ENCODE data around the gene ZDHHC17. TPM values are rescaled to one million over a fixed set of nuclear protein-coding genes. Genes with fewer than 3 reads are reported as not detected.

ZDHHC17 gene
- total and polyA plus RNA-seq, 5 experiments from 2014 or later, result 10.1 to 68.0 (median 11.5) TPM

GRCh38 chr12:76799362-76799761 is 35.4 kb downstream of the ZDHHC17 start:
- Mint-ChIP-seq H3K27me3 (no peaks in the 10 kb centered on the region), H3K27ac (peak overlapping the region in 1 of 10 donors; percentile 27), H3K9me3 (peaks cover 0 to 14% (median 9%) of the 10 kb centered on the region in 9 donors), H3K4me3 (no peak overlapping the region), H3K36me3 (peaks cover 34 to 71% (median 45%) of the 10 kb centered on the region in 3 donors), H3K4me1 (peaks cover 19 to 30% (median 21%) of the 10 kb centered on the region in 4 donors)
- DNase-seq (no peak), ATAC-seq (no peak)
- POLR2A ChIA-PET, result no interaction called here

- DNase-seq (no peak), ATAC-seq (no peak)
- Mint-ChIP-seq H3K4me1 (peaks cover 7 to 23% (median 13%) of the 10 kb centered on the region in 4 donors), H3K27ac (no peak overlapping the region), H3K36me3 (peaks cover 34 to 88% (median 50%) of the 10 kb centered on the region in 3 donors), H3K9me3 (peaks cover 0 to 14% (median 9%) of the 10 kb centered on the region in 9 donors), H3K27me3 (no peaks in the 10 kb centered on the region), H3K4me3 (no peak overlapping the region)
- POLR2A ChIA-PET, result no interaction called here
Measured at GRCh38 chr12:76802060-76802459, 38.1 kb downstream of the ZDHHC17 start.

GRCh38 chr12:76804435-76804976 is 40.6 kb downstream of the ZDHHC17 start:
- Mint-ChIP-seq H3K4me3 (no peak overlapping the region), H3K27me3 (no peaks in the 10 kb centered on the region), H3K9me3 (peaks cover 0 to 14% (median 9%) of the 10 kb centered on the region in 9 donors), H3K36me3 (peaks cover 21 to 80% (median 38%) of the 10 kb centered on the region in 3 donors), H3K4me1 (peaks cover 7 to 14% (median 9%) of the 10 kb centered on the region in 4 donors), H3K27ac (peak overlapping the region in 1 of 10 donors; percentile 50)
- ATAC-seq (no peak), DNase-seq (no peak)
- POLR2A ChIA-PET, result no interaction called here

- Mint-ChIP-seq H3K4me3 (no peak overlapping the region), H3K27ac (no peak overlapping the region), H3K9me3 (no peaks in the 10 kb centered on the region), H3K27me3 (no peaks in the 10 kb centered on the region), H3K36me3 (peaks cover 4 to 78% (median 16%) of the 10 kb centered on the region in 3 donors), H3K4me1 (peaks cover 0 to 3% (median 0%) of the 10 kb centered on the region in 4 donors)
- POLR2A ChIA-PET, result no interaction called here
- DNase-seq (no peak), ATAC-seq (no peak)
Measured at GRCh38 chr12:76810671-76811419, 46.9 kb downstream of the ZDHHC17 start.

GRCh38 chr12:76811976-76812375 is 48.1 kb downstream of the ZDHHC17 start:
- POLR2A ChIA-PET, result no interaction called here
- DNase-seq, result no peak
- Mint-ChIP-seq H3K4me1 (peaks cover 0 to 3% (median 0%) of the 10 kb centered on the region in 4 donors), H3K27ac (no peak overlapping the region), H3K36me3 (peaks cover 4 to 74% (median 15%) of the 10 kb centered on the region in 3 donors), H3K4me3 (no peak overlapping the region), H3K27me3 (no peaks in the 10 kb centered on the region), H3K9me3 (no peaks in the 10 kb centered on the region)
- ATAC-seq, result no peak

- Mint-ChIP-seq H3K9me3 (no peaks in the 10 kb centered on the region), H3K27me3 (no peaks in the 10 kb centered on the region), H3K36me3 (peaks cover 4 to 70% (median 14%) of the 10 kb centered on the region in 3 donors), H3K4me3 (no peak overlapping the region), H3K4me1 (peaks cover 0 to 3% (median 0%) of the 10 kb centered on the region in 4 donors), H3K27ac (peak overlapping the region in 1 of 10 donors; percentile 53)
- ATAC-seq, result no peak
- POLR2A ChIA-PET, result no interaction called here
- no peak for DNase-seq
Measured at GRCh38 chr12:76813265-76813664, 49.4 kb downstream of the ZDHHC17 start.

GRCh38 chr12:76813972-76814371 is 50.1 kb downstream of the ZDHHC17 start:
- Mint-ChIP-seq H3K36me3 (peaks cover 4 to 74% (median 14%) of the 10 kb centered on the region in 3 donors), H3K27me3 (no peaks in the 10 kb centered on the region), H3K9me3 (no peaks in the 10 kb centered on the region), H3K4me1 (peaks cover 0 to 6% (median 0%) of the 10 kb centered on the region in 4 donors), H3K4me3 (no peak overlapping the region), H3K27ac (peak overlapping the region in 2 of 10 donors; percentile 21 to 59)
- POLR2A ChIA-PET, result no interaction called here
- ATAC-seq, result no peak
- DNase-seq, result no peak

GRCh38 chr12:76820888-76821482 is 57.1 kb downstream of the ZDHHC17 start:
- H3K4me1 Mint-ChIP-seq, result peaks cover 0 to 2% (median 0%) of the 10 kb centered on the region in 4 donors
- no peak for DNase-seq
- POLR2A ChIA-PET, result interaction anchor here (1.0 kb wide), 1 partner anchor 57 kb away, joined by 10 read pairs; the partner anchor contains the start of gene ZDHHC17
- H3K9me3 Mint-ChIP-seq, result no peaks in the 10 kb centered on the region
- no peak for ATAC-seq
- no peak overlapping the region for H3K4me3 Mint-ChIP-seq
- no peaks in the 10 kb centered on the region for H3K27me3 Mint-ChIP-seq
- peaks cover 5 to 68% (median 15%) of the 10 kb centered on the region in 3 donors for H3K36me3 Mint-ChIP-seq
- H3K27ac Mint-ChIP-seq, result no peak overlapping the region

- ATAC-seq, result no peak
- Mint-ChIP-seq H3K36me3 (peaks cover 9 to 58% (median 58%) of the 10 kb centered on the region in 3 donors), H3K27ac (no peak overlapping the region), H3K27me3 (no peaks in the 10 kb centered on the region), H3K9me3 (peaks cover 0 to 4% (median 0%) of the 10 kb centered on the region in 9 donors), H3K4me3 (no peak overlapping the region), H3K4me1 (no peaks in the 10 kb centered on the region)
- no peak for DNase-seq
- POLR2A ChIA-PET, result no interaction called here
Measured at GRCh38 chr12:76830436-76830835, 66.5 kb downstream of the ZDHHC17 start.

- Mint-ChIP-seq H3K4me1 (no peaks in the 10 kb centered on the region), H3K4me3 (no peak overlapping the region), H3K36me3 (peaks cover 0 to 26% (median 18%) of the 10 kb centered on the region in 3 donors), H3K27ac (no peak overlapping the region), H3K9me3 (peaks cover 0 to 4% (median 0%) of the 10 kb centered on the region in 9 donors), H3K27me3 (no peaks in the 10 kb centered on the region)
- POLR2A ChIA-PET, result interaction anchor here (0.6 kb wide), 1 partner anchor 118 kb away, joined by 7 read pairs; no protein-coding TSS in a partner anchor
- DNase-seq (no peak), ATAC-seq (no peak)
Measured at GRCh38 chr12:76836633-76837032, 72.7 kb downstream of the ZDHHC17 start.

- Mint-ChIP-seq H3K27ac (no peak overlapping the region), H3K9me3 (peaks cover 0 to 3% (median 0%) of the 10 kb centered on the region in 9 donors), H3K4me1 (no peaks in the 10 kb centered on the region), H3K27me3 (no peaks in the 10 kb centered on the region), H3K36me3 (peaks cover 0 to 81% (median 35%) of the 10 kb centered on the region in 3 donors), H3K4me3 (no peak overlapping the region)
- no peak for DNase-seq
- no peak for ATAC-seq
- POLR2A ChIA-PET, result no interaction called here
Measured at GRCh38 chr12:76847260-76847659, 83.3 kb downstream of the ZDHHC17 start.

- no peaks in the 10 kb centered on the region for H3K27me3 Mint-ChIP-seq
- H3K36me3 Mint-ChIP-seq, result peaks cover 4 to 78% (median 42%) of the 10 kb centered on the region in 3 donors
- H3K27ac Mint-ChIP-seq, result peak overlapping the region in 1 of 10 donors; percentile 62
- POLR2A ChIA-PET, result no interaction called here
- no peak for ATAC-seq
- H3K9me3 Mint-ChIP-seq, result peaks cover 0 to 3% (median 0%) of the 10 kb centered on the region in 9 donors
- no peak for DNase-seq
- H3K4me1 Mint-ChIP-seq, result no peaks in the 10 kb centered on the region
- H3K4me3 Mint-ChIP-seq, result no peak overlapping the region
Measured at GRCh38 chr12:76848132-76848531, 84.2 kb downstream of the ZDHHC17 start.

- Mint-ChIP-seq H3K4me3 (no peak overlapping the region), H3K36me3 (peaks cover 17 to 63% (median 63%) of the 10 kb centered on the region in 3 donors), H3K27me3 (no peaks in the 10 kb centered on the region), H3K9me3 (peaks cover 0 to 6% (median 0%) of the 10 kb centered on the region in 9 donors), H3K27ac (no peak overlapping the region), H3K4me1 (peaks cover 0 to 2% (median 0%) of the 10 kb centered on the region in 4 donors)
- POLR2A ChIA-PET, result no interaction called here
- DNase-seq (no peak), ATAC-seq (no peak)
Measured at GRCh38 chr12:76852106-76852505, 88.2 kb downstream of the ZDHHC17 start.
